Common myeloid progenitor, CD34-positive (primary cell): ENCODE data around the gene CD320. TPM values are rescaled to one million over a fixed set of nuclear protein-coding genes. Genes with fewer than 3 reads are reported as not detected.
A peak's percentile ranks its signal among the peaks of the same experiment; 100 is the strongest.
"Not testable (repeated sequence)": the region's sequence is repeated elsewhere in the genome, so short reads cannot be mapped to it uniquely, and the experiment has no call there.

Experiments
- CTCF ChIA-PET: fragments of 350-600 bp; sonication (Branson Sonifier 250); formaldehyde crosslinking; loops from one replicate; lab custom pipeline; 2021; ENCODE audit warnings: antibody characterized with exemption; lab: Charles Lee
- POLR2A ChIA-PET: fragments of 350-600 bp; sonication (Branson Sonifier 250); formaldehyde crosslinking; loops from one replicate; lab custom pipeline; 2021; ENCODE audit warnings: antibody characterized with exemption; lab: Charles Lee
- DNase-seq, 3 donors: peaks; one replicate each; pipeline versions ENCODE4 v3.0.0 to v3.0.0-alpha.2; 2013
- H3K27ac ChIP-seq, 2 experiments: 1 replicate in 1 of 2; 2 replicates in 1 of 2; pipeline ENCODE4 v1.7.0; 2013; ENCODE audit warnings: inconsistent platforms in 2 of 2, low read length in 2 of 2, mild to moderate bottlenecking in 2 of 2, low read depth in 1 of 2, moderate library complexity in 1 of 2; ENCODE audit not compliant: severe bottlenecking in 2 of 2, insufficient read depth in 1 of 2, poor library complexity in 1 of 2
- H3K27me3 ChIP-seq, 5 experiments: replicated peaks in 2 of 5; 1 replicate in 3 of 5; 2 replicates in 2 of 5; pipeline versions ENCODE4 v1.6.1 to v1.7.0; 2013; ENCODE audit warnings: low read length in 4 of 5, mild to moderate bottlenecking in 2 of 5, moderate library complexity in 2 of 5, inconsistent platforms in 1 of 5; ENCODE audit not compliant: insufficient read depth in 5 of 5, control insufficient read depth in 4 of 5
- H3K36me3 ChIP-seq, 4 experiments: 1 replicate in 2 of 4; 2 replicates in 2 of 4; pipeline versions ENCODE4 v1.6.1 to v1.7.0; 2013; ENCODE audit warnings: low read length in 3 of 4, control low read depth in 1 of 4, mild to moderate bottlenecking in 1 of 4; ENCODE audit not compliant: control insufficient read depth in 4 of 4, insufficient read depth in 4 of 4
- H3K4me1 ChIP-seq, 4 experiments: 1 replicate in 3 of 4; 2 replicates in 1 of 4; pipeline versions ENCODE4 v1.6.1 to v1.7.1; 2013; ENCODE audit warnings: low read length in 3 of 4, mild to moderate bottlenecking in 3 of 4, control low read depth in 1 of 4, inconsistent platforms in 1 of 4, moderate library complexity in 1 of 4; ENCODE audit not compliant: control insufficient read depth in 4 of 4, insufficient read depth in 4 of 4; ENCODE audit errors: control extremely low read depth in 1 of 4
- H3K4me3 ChIP-seq, 7 experiments: 1 replicate in 4 of 7; 2 replicates in 3 of 7; pipeline versions ENCODE4 v1.5.1 to v1.7.0; 2013; ENCODE audit warnings: mild to moderate bottlenecking in 7 of 7, low read length in 6 of 7, moderate library complexity in 6 of 7, inconsistent platforms in 2 of 7, low read depth in 2 of 7, control low read depth in 1 of 7; ENCODE audit not compliant: insufficient read depth in 4 of 7, control insufficient read depth in 1 of 7; ENCODE audit errors: extremely low read depth in 1 of 7
- H3K9me3 ChIP-seq, 5 experiments: 1 replicate in 4 of 5; 2 replicates in 1 of 5; pipeline versions ENCODE4 v1.6.1 to v1.7.1; 2013; ENCODE audit warnings: low read length in 4 of 5, mild to moderate bottlenecking in 2 of 5, inconsistent platforms in 1 of 5, low read depth in 1 of 5, moderate library complexity in 1 of 5; ENCODE audit not compliant: control insufficient read depth in 4 of 5, insufficient read depth in 2 of 5; ENCODE audit errors: control extremely low read depth in 1 of 5
- WGBS: methylation state at CpG from one replicate; pipeline ENCODE4 v1.1.5; 2013; ENCODE audit not compliant: insufficient coverage; 5-methylcytosine and 5-hydroxymethylcytosine counted together
- polyA plus RNA-seq: library from polyadenylated mRNA; unstranded; fragments of 120-200 nt; gene quantifications from one replicate; pipeline ENCODE4 v1.2.1, GENCODE V29; 2013

Gene CD320
- 10.3 TPM for polyA plus RNA-seq

DNA sequence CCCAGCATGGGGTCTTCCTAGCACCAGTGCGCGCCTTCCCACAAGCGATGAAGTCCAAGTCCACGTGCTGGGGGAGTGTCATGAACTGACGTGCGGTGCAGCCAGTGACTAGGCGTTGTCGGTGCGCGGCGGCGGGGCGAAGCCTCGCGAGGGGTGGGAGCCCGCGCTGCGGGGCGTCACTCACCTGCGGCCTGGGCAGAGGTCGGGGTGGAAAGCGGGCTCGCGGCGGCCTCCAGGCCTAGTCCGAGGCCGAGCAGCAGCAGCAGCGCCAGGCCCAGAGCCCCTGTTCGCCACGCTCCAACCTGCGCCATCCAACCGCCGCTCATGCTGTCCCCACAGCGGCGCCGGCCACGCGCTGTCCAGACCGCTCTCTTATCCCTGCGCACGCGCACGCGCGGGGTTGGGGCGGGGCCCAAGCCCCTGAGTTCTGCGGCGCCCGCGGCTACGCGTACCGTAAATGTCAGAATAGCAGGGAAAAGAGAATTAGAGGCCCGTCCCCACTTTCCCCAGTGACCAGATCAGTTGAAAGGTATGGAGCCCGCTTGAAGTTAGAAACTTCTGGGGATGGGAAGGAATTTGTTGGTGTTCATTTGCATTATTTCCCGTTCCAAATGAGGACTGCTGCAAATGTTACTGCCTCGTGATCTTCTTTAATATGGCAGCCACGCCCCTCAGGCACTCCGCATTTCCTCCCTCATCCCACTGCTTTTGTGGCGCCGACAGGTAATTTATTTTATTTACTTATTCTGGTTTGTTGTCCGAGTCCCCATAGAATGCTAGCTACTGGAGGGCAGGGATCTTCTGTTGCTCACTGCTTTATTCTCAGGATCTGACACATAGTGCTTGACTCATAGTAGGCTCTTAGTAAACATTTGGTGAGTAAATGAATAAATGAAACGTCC, at the start of gene CD320:
Gene CD320 (minus strand): TSS at position 394 of the 902 bp plus-strand sequence. CDS start 68 bp downstream, at position 326.
- Histone ChIP-seq H3K27me3 (peaks cover 0 to 9% (median 0%) of the 10 kb centered on the region in 5 experiments), H3K4me1 (peaks cover 5 to 22% (median 19%) of the 10 kb centered on the region in 4 experiments), H3K4me3 (peak within 1 kb of the TSS in 6 of 7 experiments; percentile 55 to 86 (median 72)), H3K36me3 (peaks cover 3 to 34% (median 17%) of the 10 kb centered on the region in 4 experiments), H3K27ac (no peak within 1 kb of the TSS), H3K9me3 (no peaks in the 10 kb centered on the region)
- DNase-seq, result peak; percentile 81 to 91 (median 90)
- WGBS, result 2% methylated on average over 57 of the region's 63 CpGs
- POLR2A ChIA-PET, result no interaction called here
- CTCF ChIA-PET, result interaction anchor here (1.4 kb wide), 1 partner anchor 12 kb away, joined by 4 read pairs; no protein-coding TSS in a partner anchor

DNA sequence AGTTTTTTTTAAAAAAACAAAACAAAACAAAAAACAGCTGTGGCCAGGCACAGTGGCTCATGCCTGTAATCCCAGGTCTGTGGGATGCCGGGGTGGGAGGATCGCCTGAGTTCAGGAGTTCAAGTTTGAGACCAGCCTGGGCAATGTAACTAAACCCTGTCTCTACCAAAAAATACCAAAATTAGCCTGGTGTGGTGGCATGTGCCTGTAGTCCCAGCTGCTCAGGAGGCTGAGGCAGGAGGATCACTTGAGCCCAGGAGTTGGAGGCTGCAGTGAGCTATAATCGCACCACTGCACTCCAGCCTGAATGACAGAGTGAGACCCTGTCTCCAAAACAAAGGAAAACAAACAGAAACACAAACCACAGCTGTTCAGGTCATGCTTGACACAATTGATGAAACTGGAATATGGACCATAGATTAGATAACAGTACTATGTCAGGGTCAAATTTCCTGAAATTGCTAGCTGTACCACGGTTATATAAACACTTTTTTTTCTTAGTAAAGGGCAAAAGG, 48.9 kb upstream of the CD320 start:
- WGBS, result no CpG with 5 or more reads among the region's 4 CpGs
- ChIA-PET POLR2A (interaction anchor here (0.7 kb wide), 1 partner anchor 39 kb away, joined by 3 read pairs; no protein-coding TSS in a partner anchor), CTCF (interaction anchor here (0.8 to 5.0 kb wide), 4 partner anchors 7 to 221 kb away, joined by 3 to 21 read pairs (median 6); partner anchors contain the start of gene ANGPTL4)
- Histone ChIP-seq H3K27me3 (peaks cover 0 to 22% (median 3%) of the 10 kb centered on the region in 5 experiments), H3K27ac (no peak overlapping the region), H3K9me3 (no peaks in the 10 kb centered on the region), H3K36me3 (no peaks in the 10 kb centered on the region), H3K4me3 (no peak overlapping the region), H3K4me1 (peaks cover 0 to 6% (median 2%) of the 10 kb centered on the region in 4 experiments)
- DNase-seq, result no peak

DNA sequence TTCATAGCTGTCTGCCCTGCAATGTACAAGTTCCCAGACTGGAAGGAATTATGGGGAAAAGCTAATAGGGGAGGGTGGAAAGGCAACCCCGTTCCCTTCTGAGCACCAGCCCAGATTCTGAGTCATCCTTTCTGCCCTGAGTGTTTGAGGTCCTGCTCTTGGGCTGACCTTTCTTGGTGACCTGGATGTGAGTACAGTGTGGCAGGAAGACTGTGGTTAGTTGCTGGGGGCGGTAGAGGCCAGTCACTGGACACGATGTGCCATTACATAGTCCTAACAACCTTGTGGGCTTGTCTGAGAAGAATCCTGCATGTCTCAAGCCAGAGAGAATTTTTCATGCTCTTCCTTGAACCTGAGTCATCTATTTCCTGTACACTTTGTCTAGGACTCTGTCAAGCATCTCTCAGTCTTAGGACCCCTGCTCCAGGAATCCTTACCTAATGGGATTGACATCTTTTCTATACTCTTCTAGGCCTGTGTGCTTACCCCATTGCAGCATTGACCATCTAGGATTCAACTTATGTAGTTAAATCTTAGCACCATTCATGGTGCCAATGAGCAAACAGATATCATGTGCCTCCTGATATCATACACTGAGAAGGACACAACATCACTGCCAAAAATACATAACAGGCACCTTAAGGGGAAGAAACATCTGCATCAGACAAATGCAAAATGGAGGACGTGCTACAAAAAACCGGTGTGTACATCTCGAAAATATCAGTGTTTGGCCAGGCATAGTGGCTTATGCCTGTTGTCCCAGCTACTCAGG, 47.7 kb upstream of the CD320 start:
- H3K9me3 ChIP-seq, result no peaks in the 10 kb centered on the region
- no peaks in the 10 kb centered on the region for H3K36me3 ChIP-seq
- 95% methylated on average over 6 of the region's 6 CpGs for WGBS
- ChIA-PET POLR2A (no interaction called here), CTCF (interaction anchor here (1.0 to 5.0 kb wide), 11 partner anchors 8 to 223 kb away, joined by 3 to 30 read pairs (median 8); partner anchors contain the start of genes ANGPTL4 and RAB11B)
- H3K27ac ChIP-seq, result no peak overlapping the region
- H3K4me1 ChIP-seq, result peaks cover 0 to 3% (median 0%) of the 10 kb centered on the region in 4 experiments
- H3K27me3 ChIP-seq, result peaks cover 0 to 28% (median 3%) of the 10 kb centered on the region in 5 experiments
- H3K4me3 ChIP-seq, result no peak overlapping the region
- DNase-seq, result no peak

DNA sequence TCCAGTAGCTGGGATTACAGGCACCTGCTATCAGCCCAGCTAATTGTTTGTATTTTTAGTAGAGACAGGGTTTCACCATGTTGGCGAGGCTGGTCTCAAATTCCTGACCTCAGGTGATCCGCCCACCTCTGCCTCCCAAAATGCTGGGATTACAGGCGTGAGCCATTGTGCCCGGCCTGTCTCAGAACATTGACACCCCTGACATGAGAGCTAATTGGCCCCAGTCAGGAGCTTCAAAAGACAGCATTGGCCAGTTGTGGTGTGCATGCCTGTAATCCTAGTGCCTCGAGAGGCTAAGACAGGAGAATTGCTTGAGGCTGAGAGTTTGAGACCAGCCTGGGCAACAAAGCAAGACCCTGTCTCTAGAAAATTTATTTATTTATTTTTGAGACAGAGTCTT, 44.7 kb upstream of the CD320 start:
- H3K4me3 ChIP-seq, H3K27ac ChIP-seq, H3K4me1 ChIP-seq, H3K36me3 ChIP-seq, H3K9me3 ChIP-seq, DNase-seq: not testable (repeated sequence)
- WGBS, result 76% methylated on average over 4 of the region's 5 CpGs
- ChIA-PET CTCF (interaction anchor here (0.6 to 5.0 kb wide), 20 partner anchors 9 to 288 kb away, joined by 3 to 30 read pairs (median 7); partner anchors contain the start of genes ANGPTL4, KANK3, MARCHF2 and RAB11B), POLR2A (interaction anchor here (0.7 to 1.3 kb wide), 3 partner anchors 42 to 225 kb away, joined by 3 to 4 read pairs (median 3); partner anchors contain the start of gene MYO1F)
- H3K27me3 ChIP-seq, result peaks cover 0 to 32% (median 7%) of the 10 kb centered on the region in 5 experiments

DNA sequence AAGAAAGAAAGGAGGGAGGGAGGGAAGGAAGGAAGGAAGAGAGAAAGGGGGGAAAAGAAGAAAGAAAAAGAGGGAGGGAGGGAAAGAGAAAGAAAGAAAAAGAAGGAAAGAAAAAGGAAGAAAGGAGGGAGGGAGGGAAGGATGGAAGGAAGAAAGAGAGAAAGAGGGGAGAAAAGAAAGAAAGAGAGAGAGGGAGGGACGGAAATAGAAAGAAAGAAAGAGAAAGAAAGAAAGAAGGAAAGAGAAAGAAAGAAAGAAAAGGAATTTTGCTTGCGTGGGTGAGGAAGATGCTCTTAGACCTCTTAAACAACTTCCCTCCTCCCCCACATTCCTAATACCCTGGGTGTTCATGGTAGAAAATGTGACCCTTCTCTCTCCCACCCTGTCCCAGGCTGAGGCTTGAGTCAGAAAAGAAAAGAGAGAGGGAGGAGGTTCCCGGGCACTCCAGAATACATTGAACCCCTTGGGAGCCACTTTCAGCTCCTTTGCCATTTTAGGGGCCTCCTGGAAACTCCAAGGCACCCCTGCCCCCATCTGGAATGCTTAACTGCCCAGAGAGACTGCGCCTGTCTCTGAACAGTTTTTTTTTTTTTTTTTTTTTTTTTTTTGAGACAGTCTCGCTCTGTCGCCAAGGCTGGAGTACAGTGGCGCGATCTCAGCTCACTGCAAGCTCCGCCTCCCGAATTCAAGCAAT, 44.1 kb upstream of the CD320 start:
- CTCF ChIA-PET, result interaction anchor here (0.6 to 5.0 kb wide), 18 partner anchors 9 to 289 kb away, joined by 3 to 30 read pairs (median 6); partner anchors contain the start of genes ANGPTL4, KANK3, MARCHF2 and RAB11B
- no peak overlapping the region for H3K4me3 ChIP-seq
- H3K27me3 ChIP-seq, result peaks cover 0 to 32% (median 7%) of the 10 kb centered on the region in 5 experiments
- POLR2A ChIA-PET, result interaction anchor here (0.7 kb wide), 1 partner anchor 213 kb away, joined by 3 read pairs; no protein-coding TSS in a partner anchor
- DNase-seq, result no peak
- no peak overlapping the region for H3K27ac ChIP-seq
- 50% methylated on average over 1 of the region's 10 CpGs for WGBS
- H3K9me3 ChIP-seq, result no peaks in the 10 kb centered on the region
- peaks cover 0 to 3% (median 0%) of the 10 kb centered on the region in 4 experiments for H3K4me1 ChIP-seq
- H3K36me3 ChIP-seq, result no peaks in the 10 kb centered on the region
